Body of pancreas (tissue), 4 donors: Measurements from ENCODE around the gene PRND.
"Not testable (repeated sequence)": the region's sequence is repeated elsewhere in the genome, so short reads cannot be mapped to it uniquely, and the experiment has no call there.

ENCODE experiments used
- POLR2A ChIP-seq, 3 donors: fragments of 450-650 bp; IDR thresholded peaks; one replicate each; pipeline ENCODE4 v1.6.1; 2016; ENCODE audit warnings: antibody characterized with exemption in 3 of 3, mild to moderate bottlenecking in 2 of 3
- TF ChIP-seq, protein P1 (sequence below), 7 experiments: fragments of 450-650 bp in 4 of 7; fragments of 200-600 bp in 3 of 7; sonication (generic) in 3 of 7; IDR thresholded peaks; one replicate each; pipeline ENCODE4 v1.5.1; 2016 to 2019; ENCODE audit warnings: antibody characterized with exemption in 7 of 7

DNA sequence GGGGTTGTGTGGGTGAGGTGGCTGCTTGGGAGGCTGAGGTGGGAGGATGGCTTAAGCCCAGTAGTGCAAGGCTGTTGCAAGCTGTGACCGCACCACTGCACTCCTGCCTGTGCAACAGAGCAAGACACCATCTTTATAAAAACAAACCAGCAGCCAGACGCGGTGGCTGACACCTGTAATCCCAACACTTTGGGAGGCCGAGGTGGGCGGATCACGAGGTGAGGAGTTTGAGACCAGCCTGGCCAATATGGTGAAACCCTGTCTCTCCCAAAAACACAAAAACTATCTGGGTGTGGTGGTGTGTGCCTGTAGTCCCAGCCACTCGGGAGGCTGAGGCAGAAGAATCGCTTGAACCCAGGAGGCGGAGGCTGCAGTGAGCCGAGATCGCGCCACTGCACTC is 14.8 kb upstream of the PRND start:
- not testable (repeated sequence) for TF ChIP-seq POLR2A (IDR thresholded peaks at IDR 0.05)
- TF ChIP-seq, protein P1, sequence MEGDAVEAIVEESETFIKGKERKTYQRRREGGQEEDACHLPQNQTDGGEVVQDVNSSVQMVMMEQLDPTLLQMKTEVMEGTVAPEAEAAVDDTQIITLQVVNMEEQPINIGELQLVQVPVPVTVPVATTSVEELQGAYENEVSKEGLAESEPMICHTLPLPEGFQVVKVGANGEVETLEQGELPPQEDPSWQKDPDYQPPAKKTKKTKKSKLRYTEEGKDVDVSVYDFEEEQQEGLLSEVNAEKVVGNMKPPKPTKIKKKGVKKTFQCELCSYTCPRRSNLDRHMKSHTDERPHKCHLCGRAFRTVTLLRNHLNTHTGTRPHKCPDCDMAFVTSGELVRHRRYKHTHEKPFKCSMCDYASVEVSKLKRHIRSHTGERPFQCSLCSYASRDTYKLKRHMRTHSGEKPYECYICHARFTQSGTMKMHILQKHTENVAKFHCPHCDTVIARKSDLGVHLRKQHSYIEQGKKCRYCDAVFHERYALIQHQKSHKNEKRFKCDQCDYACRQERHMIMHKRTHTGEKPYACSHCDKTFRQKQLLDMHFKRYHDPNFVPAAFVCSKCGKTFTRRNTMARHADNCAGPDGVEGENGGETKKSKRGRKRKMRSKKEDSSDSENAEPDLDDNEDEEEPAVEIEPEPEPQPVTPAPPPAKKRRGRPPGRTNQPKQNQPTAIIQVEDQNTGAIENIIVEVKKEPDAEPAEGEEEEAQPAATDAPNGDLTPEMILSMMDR (IDR thresholded peaks at IDR 0.05) = not testable (repeated sequence)
